Mammary epithelial cell (primary cell): ENCODE data around the gene MARK2.

Experiments used
- EZH2 ChIP-seq: IDR thresholded peaks from 2 replicates; pipeline ENCODE4 v1.6.1; 2012; ENCODE audit warnings: low read length, inconsistent platforms, borderline replicate concordance
- TF ChIP-seq, protein P1 (sequence below), 2 donors: IDR thresholded peaks in 1 of 2; conservative IDR thresholded peaks in 1 of 2; 2 replicates each; pipeline ENCODE4 v1.5.1; 2011 to 2012; ENCODE audit warnings: inconsistent platforms in 2 of 2, low read length in 2 of 2, mild to moderate bottlenecking in 2 of 2, control low read depth in 1 of 2, low read depth in 1 of 2; ENCODE audit not compliant: insufficient read depth in 1 of 2; ENCODE audit errors: extremely low read depth in 1 of 2

DNA sequence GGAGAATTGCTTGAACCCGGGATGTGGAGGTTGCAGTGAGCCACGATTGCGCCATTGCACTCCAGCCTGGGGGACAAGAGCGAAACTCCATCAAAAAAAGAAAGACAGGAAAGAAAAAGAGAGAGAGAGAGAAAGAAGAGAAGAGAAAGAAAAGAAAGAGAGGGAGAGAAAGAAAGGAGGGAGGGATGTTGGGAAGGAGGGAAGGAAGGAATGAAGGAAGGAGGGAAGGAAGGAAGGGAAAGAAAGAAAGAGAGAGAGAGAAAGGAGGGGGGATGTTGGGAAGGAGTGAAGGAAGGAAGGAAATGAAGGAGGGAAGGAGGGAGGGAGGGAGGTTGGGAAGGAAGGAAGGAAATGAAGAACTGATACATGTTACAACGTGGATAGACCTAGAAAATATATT lies 38.0 kb upstream of the MARK2 start:
- TF ChIP-seq, protein P1, sequence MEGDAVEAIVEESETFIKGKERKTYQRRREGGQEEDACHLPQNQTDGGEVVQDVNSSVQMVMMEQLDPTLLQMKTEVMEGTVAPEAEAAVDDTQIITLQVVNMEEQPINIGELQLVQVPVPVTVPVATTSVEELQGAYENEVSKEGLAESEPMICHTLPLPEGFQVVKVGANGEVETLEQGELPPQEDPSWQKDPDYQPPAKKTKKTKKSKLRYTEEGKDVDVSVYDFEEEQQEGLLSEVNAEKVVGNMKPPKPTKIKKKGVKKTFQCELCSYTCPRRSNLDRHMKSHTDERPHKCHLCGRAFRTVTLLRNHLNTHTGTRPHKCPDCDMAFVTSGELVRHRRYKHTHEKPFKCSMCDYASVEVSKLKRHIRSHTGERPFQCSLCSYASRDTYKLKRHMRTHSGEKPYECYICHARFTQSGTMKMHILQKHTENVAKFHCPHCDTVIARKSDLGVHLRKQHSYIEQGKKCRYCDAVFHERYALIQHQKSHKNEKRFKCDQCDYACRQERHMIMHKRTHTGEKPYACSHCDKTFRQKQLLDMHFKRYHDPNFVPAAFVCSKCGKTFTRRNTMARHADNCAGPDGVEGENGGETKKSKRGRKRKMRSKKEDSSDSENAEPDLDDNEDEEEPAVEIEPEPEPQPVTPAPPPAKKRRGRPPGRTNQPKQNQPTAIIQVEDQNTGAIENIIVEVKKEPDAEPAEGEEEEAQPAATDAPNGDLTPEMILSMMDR (conservative IDR thresholded peaks at IDR 0.05 in 1 of 2, IDR thresholded peaks at IDR 0.05 in 1 of 2; ENCODE audit: extremely low read depth in 1 of 2, insufficient read depth in 1 of 2, low read depth in 1 of 2, low read length in 2 of 2): no peak
- TF ChIP-seq EZH2: no peak
